SK-N-MC (cell line): ENCODE measurements around the gene GPR176.

ENCODE experiments used
- EZH2 ChIP-seq: fragments of 200-600 bp; sonication (generic); IDR thresholded peaks from one replicate; pipeline ENCODE4 v1.6.1; 2017; ENCODE audit warnings: antibody characterized with exemption
- POLR2AphosphoS5 ChIP-seq: IDR thresholded peaks from 2 replicates; pipeline ENCODE4 v1.6.1; 2012; ENCODE audit warnings: mild to moderate bottlenecking, low read depth, low read length, borderline replicate concordance

- TF ChIP-seq EZH2 (no peak), POLR2AphosphoS5 (no peak)
Observed at GRCh38 chr15:39889601-39890000, 30.5 kb downstream of the GPR176 start.
